WI38 (cell line): ENCODE data around the gene CLBA1.
A peak's percentile ranks its signal among the peaks of the same experiment; 100 is the strongest.

Experiments
- H3K4me3 ChIP-seq: 2 replicates; pipeline ENCODE4 v1.5.1; 2011; ENCODE audit warnings: low read depth, mild to moderate bottlenecking, control low read depth, low read length
- TF ChIP-seq, protein P1 (sequence below): IDR thresholded peaks from 2 replicates; pipeline ENCODE4 v1.5.1; 2012; ENCODE audit warnings: low read depth, mild to moderate bottlenecking, control low read depth, low read length

The CLBA1 gene

DNA sequence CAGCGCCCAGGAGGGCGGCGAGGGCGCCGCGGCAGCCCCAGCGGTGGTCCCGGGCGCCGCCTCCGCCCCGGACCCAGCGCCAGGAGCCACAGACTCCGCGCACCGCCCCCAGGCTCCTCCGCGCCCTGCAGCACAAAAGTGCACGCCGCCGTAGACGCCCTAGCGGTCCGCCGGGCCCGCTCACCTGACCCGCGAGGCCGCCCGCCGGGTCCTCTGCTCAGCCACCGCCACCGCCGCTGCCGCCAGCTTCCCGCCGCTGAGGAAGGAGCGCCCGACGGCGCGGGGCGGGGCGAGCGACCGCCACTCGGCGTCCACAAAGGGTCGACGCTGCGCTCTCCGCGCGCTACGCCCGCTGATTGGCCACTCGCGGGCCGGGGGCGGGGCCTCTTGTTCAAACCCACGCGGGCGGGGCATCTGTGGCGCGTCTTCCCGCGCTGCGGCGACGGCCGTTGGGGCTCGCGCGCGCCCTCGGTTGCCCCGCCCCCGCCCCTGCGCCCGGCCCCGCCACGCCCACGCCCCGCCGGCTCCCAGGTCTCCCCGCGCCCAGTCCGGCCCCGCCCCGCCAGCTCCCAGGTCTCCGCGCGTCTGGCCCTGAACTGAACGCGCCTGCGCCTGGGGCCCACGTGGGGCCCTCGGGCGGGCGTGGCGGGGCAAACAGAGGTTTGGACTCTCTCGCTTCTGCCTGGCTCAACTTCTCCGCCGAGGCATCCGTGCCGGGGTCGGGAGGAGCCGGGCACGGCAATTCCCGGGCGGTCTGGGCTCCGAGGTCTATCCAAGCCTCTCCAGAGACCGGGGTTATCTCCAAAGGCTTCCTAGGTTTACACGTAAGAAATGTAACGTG, 35.4 kb downstream of the CLBA1 start, which contains the start of gene CDCA4:
Gene CDCA4 (minus strand): TSS at position 269 of the 841 bp plus-strand sequence. CDS start 9,154 bp downstream, outside the sequence.
- TF ChIP-seq, protein P1, sequence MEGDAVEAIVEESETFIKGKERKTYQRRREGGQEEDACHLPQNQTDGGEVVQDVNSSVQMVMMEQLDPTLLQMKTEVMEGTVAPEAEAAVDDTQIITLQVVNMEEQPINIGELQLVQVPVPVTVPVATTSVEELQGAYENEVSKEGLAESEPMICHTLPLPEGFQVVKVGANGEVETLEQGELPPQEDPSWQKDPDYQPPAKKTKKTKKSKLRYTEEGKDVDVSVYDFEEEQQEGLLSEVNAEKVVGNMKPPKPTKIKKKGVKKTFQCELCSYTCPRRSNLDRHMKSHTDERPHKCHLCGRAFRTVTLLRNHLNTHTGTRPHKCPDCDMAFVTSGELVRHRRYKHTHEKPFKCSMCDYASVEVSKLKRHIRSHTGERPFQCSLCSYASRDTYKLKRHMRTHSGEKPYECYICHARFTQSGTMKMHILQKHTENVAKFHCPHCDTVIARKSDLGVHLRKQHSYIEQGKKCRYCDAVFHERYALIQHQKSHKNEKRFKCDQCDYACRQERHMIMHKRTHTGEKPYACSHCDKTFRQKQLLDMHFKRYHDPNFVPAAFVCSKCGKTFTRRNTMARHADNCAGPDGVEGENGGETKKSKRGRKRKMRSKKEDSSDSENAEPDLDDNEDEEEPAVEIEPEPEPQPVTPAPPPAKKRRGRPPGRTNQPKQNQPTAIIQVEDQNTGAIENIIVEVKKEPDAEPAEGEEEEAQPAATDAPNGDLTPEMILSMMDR, result no peak
- H3K4me3 ChIP-seq, result peak within 1 kb of the TSS; percentile 72

DNA sequence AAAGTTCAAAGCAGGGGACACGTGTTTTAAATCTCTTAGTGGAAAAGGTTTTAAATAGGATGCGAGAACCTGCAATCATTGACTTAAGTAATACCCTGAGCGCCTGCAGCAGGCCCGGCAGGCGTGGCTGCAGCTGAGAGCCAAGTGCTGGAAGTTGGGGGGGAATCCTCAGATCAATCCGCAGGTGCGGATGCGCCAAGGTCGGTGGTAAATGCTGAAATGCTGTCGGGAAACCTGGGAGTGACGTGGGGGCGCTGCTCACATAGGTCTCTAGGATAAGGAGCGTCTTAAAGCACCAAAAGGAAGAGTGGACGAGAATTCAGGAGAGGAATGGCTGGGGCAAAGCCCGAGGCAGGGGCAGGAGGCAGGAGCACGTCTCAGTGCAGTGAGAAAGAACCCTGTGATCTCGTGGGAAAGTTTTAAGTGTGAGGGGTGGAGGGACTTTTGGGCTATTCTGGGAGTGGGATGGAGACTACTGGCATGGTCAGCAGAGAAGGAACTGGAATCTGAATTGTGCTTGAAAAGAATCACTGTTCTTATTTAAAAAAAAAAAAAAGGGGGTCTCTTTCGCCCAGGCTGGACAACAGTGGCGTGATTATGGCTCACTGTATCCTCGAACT, 36.2 kb downstream of the CLBA1 start:
- TF ChIP-seq, protein P1, result no peak
- peak overlapping the region; percentile 65 for H3K4me3 ChIP-seq

DNA sequence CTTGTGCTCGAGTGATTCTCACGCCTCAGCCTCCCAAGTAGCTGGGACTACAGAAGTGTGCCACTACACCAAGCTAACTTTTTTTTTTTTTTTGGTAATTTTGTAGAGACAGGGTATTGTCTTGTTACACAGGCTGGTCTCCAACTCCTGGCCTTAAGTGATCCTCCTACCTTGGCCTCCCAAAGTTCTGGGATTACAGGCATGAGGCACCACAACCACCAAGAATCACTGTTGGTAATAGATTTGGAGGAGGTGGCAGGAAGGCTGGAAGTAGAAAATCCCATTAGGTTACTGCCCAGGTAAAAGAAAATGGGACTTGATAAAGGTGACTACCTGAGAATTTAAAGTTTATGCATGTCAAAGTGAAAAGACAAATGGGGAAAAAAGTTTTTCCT, 36.7 kb downstream of the CLBA1 start:
- H3K4me3 ChIP-seq, result peak overlapping the region; percentile 65
- TF ChIP-seq, protein P1, result no peak

DNA sequence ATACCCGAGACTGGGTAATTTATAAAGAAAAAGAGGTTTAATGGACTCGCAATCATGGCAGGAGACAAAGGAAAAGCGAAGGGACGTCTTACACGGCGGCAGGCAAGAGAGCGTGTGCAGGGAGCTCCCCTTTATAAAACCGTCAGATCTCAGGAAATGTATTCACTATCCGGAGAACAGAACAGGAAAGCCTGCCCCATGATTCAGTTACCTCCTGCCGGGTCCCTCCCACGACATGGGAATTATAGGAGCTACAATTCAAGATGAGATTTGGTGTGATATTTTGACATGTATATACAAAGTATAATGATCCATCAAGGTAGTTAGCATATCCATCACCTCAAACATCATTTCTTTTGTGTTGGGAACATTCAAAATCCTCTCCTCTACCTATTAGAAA, 37.6 kb downstream of the CLBA1 start:
- TF ChIP-seq, protein P1, result no peak

DNA sequence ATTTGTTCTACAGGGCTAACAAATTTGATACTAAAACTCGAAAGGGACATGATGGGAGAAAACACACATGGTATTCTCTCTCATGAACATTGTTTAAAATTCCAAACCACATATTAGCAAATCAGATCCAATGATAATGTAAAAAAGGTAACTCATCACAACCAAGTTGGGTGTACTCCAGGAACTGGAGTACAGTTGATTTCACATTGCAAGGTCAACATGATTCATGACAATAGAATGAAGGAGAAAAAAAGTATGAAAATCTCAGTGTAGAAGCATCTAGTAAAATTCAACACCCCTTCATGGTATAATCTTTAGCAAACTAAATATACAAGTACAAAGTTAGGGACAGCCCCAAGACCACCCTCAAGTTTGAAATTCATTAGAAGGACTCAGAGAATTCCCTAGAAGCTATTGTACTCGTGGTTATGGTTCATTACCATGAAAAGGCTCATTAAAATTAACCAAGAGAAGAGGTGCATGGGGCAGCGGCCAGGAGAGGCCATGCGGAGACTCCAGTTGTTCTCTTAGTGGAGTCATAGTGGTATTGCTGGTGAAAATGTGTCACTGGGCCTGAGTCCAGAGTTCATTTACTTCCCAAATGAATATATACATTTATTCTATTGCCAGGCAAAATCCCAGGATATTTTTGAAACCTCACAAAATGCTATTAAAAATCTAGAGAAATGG, 38.3 kb downstream of the CLBA1 start:
- H3K4me3 ChIP-seq, result no peak overlapping the region
- TF ChIP-seq, protein P1, result no peak

More for the DNA sequence above, 37.6 kb downstream of the CLBA1 start:
- no peak overlapping the region for H3K4me3 ChIP-seq

DNA sequence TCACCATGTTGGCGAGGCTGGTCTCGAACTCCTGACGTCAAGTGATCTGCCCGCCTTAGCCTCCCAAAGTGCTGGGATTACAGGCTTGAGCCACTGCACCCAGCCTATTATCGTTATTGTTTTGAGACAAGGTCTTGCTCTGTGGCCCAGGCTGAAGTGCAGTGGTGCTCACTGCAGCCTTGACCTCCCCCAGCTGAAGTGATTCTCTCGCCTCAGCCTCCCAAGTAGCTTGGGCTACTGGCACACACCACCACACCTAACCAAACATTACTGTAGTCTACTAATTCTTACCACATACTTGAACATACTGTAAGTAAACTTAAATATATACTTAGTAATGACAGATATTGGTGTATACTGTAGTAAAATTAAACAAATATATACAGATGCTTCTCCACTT, 39.8 kb downstream of the CLBA1 start:
- no peak overlapping the region for H3K4me3 ChIP-seq
- TF ChIP-seq, protein P1, result no peak
